Esophagus muscularis mucosa (tissue), 4 donors: ENCODE results near the gene PBOV1. TPM values are rescaled to one million over a fixed set of nuclear protein-coding genes. Genes with fewer than 3 reads are reported as not detected.
"Not testable (repeated sequence)": the region's sequence is repeated elsewhere in the genome, so short reads cannot be mapped to it uniquely, and the experiment has no call there.

Experiments
- DNase-seq: peaks from one replicate; pipeline ENCODE4 v3.0.0-alpha.2; 2017; ENCODE audit errors: extremely low spot score
- H3K27ac ChIP-seq, 4 donors: fragments of 200-600 bp; sonication (generic); replicated peaks in 1 of 4; 1 replicate in 3 of 4; 2 replicates in 1 of 4; pipeline ENCODE4 v1.5.1; 2016 to 2019; ENCODE audit warnings: mild to moderate bottlenecking in 1 of 4
- H3K27me3 ChIP-seq, 4 donors: fragments of 200-600 bp; sonication (generic); one replicate each; pipeline versions ENCODE4 v1.5.1 to v1.6.0; 2016 to 2019
- H3K36me3 ChIP-seq, 4 donors: fragments of 200-600 bp; sonication (generic); one replicate each; pipeline ENCODE4 v1.5.1; 2016 to 2019
- H3K4me1 ChIP-seq, 4 donors: fragments of 200-600 bp; sonication (generic); one replicate each; pipeline ENCODE4 v1.5.1; 2016 to 2019
- H3K4me3 ChIP-seq, 4 donors: fragments of 200-600 bp; sonication (generic); 1 replicate in 2 of 4; 2 replicates in 2 of 4; pipeline ENCODE4 v1.5.1; 2016 to 2019; ENCODE audit warnings: mild to moderate bottlenecking in 4 of 4, moderate library complexity in 1 of 4
- H3K9me3 ChIP-seq, 4 donors: fragments of 200-600 bp; sonication (generic); 1 replicate in 3 of 4; 2 replicates in 1 of 4; pipeline ENCODE4 v1.5.1; 2016 to 2019
- EP300 ChIP-seq: sonication (generic); formaldehyde crosslinking; IDR thresholded peaks from one replicate; pipeline ENCODE4 v1.6.1; 2017; ENCODE audit warnings: antibody characterized with exemption
- POLR2A ChIP-seq: fragments of 450-650 bp; IDR thresholded peaks from one replicate; pipeline ENCODE4 v1.6.1; 2017; ENCODE audit warnings: antibody characterized with exemption, moderate library complexity, mild to moderate bottlenecking, low read depth
- POLR2AphosphoS5 ChIP-seq, 2 donors: sonication (generic); formaldehyde crosslinking; IDR thresholded peaks; one replicate each; pipeline ENCODE4 v1.6.1; 2017; ENCODE audit warnings: antibody characterized with exemption in 2 of 2
- WGBS: methylation state at CpG from one replicate; pipeline ENCODE4 v1.1.5; 2018; 5-methylcytosine and 5-hydroxymethylcytosine counted together
- intact Hi-C: fragments of 100-400 bp; cut with DNase I; formaldehyde crosslinking; loops from one replicate; pipeline ENCODE4 v1.15.1; 2023
- total RNA-seq, 4 donors: library from RNA; depleted of rRNA; stranded (reverse); fragments of >200 nt; gene quantifications; one replicate each; pipeline versions ENCODE4 v1.1.0 to v1.2.1, GENCODE V29; 2016
- TF ChIP-seq, protein P1 (sequence below), 3 experiments: fragments of 200-600 bp in 2 of 3; fragments of 450-650 bp in 1 of 3; sonication (generic) in 2 of 3; IDR thresholded peaks; one replicate each; pipeline ENCODE4 v1.5.1; 2017 to 2019; ENCODE audit warnings: antibody characterized with exemption in 3 of 3, mild to moderate bottlenecking in 2 of 3, moderate library complexity in 1 of 3

PBOV1 gene
- total RNA-seq, 4 donors from 2014 or later: not detected

DNA sequence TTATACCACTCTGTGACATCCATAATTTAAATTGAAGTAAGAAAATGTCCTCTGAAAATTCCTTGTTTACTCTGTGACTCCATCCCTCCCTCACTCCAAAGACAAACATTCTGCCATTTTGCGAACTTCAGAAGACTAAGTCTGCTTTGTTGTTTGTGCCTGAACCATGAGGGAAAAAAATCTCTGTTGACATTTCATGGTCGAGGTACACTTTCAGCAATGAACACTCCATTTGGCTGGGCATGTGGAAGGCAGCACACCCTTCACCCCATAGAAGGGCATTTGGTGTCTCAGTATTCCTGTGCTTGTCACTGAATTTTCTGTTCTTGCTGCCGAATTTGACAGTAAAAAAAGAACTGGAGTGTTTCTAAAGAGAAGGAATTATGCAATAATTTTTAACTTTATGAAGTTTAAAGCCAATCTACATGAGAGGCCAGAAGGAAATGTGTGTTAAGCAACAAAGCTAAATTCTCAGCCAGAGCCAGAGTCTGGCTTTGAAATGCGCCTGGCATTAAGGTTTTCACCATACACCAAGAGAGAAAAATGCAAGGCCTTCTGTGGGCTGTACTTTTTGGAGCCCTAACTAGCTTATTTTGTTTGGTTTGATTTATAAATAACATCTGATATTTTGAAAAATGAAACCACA, 4.7 kb upstream of the PBOV1 start:
- Histone ChIP-seq H3K4me1 (no peaks in the 10 kb centered on the region), H3K27me3 (no peaks in the 10 kb centered on the region), H3K9me3 (no peaks in the 10 kb centered on the region), H3K36me3 (no peaks in the 10 kb centered on the region), H3K4me3 (no peak overlapping the region), H3K27ac (no peak overlapping the region)
- intact Hi-C loops: no loop called here
- 74% methylated on average over 4 of the region's 4 CpGs for WGBS
- no peak for TF ChIP-seq EP300
- TF ChIP-seq, protein P1, sequence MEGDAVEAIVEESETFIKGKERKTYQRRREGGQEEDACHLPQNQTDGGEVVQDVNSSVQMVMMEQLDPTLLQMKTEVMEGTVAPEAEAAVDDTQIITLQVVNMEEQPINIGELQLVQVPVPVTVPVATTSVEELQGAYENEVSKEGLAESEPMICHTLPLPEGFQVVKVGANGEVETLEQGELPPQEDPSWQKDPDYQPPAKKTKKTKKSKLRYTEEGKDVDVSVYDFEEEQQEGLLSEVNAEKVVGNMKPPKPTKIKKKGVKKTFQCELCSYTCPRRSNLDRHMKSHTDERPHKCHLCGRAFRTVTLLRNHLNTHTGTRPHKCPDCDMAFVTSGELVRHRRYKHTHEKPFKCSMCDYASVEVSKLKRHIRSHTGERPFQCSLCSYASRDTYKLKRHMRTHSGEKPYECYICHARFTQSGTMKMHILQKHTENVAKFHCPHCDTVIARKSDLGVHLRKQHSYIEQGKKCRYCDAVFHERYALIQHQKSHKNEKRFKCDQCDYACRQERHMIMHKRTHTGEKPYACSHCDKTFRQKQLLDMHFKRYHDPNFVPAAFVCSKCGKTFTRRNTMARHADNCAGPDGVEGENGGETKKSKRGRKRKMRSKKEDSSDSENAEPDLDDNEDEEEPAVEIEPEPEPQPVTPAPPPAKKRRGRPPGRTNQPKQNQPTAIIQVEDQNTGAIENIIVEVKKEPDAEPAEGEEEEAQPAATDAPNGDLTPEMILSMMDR (IDR thresholded peaks at IDR 0.05): no peak
- TF ChIP-seq POLR2AphosphoS5 (IDR thresholded peaks at IDR 0.05): no peak
- TF ChIP-seq POLR2A: no peak
- DNase-seq: no peak

GRCh38 chr6:138219901-138220300, 1.6 kb upstream of the PBOV1 start:
- Histone ChIP-seq H3K27ac (no peak overlapping the region), H3K4me1 (no peaks in the 10 kb centered on the region), H3K27me3 (no peaks in the 10 kb centered on the region), H3K36me3 (no peaks in the 10 kb centered on the region), H3K4me3 (no peak overlapping the region), H3K9me3 (no peaks in the 10 kb centered on the region)
- TF ChIP-seq POLR2AphosphoS5 (IDR thresholded peaks at IDR 0.05): no peak
- no peak for TF ChIP-seq EP300
- TF ChIP-seq, protein P1 (IDR thresholded peaks at IDR 0.05): no peak
- TF ChIP-seq POLR2A: no peak
- 94% methylated on average over 4 of the region's 4 CpGs for WGBS
- no peak for DNase-seq
- intact Hi-C loops: no loop called here

GRCh38 chr6:138219398-138219797, 1.1 kb upstream of the PBOV1 start:
- no peak overlapping the region for H3K4me3 ChIP-seq
- TF ChIP-seq POLR2AphosphoS5 (IDR thresholded peaks at IDR 0.05) (no peak), EP300 (no peak), POLR2A (no peak)
- TF ChIP-seq, protein P1 (IDR thresholded peaks at IDR 0.05): no peak
- DNase-seq: no peak
- intact Hi-C loops: no loop called here
- no peaks in the 10 kb centered on the region for H3K36me3 ChIP-seq
- no peaks in the 10 kb centered on the region for H3K27me3 ChIP-seq
- no peaks in the 10 kb centered on the region for H3K4me1 ChIP-seq
- 89% methylated on average over 3 of the region's 3 CpGs for WGBS
- no peak overlapping the region for H3K27ac ChIP-seq
- no peaks in the 10 kb centered on the region for H3K9me3 ChIP-seq

GRCh38 chr6:138215093-138215782, 3.1 kb downstream of the PBOV1 start:
- DNase-seq: no peak
- whole genome bisulfite sequencing: 80% methylated on average over 7 of the region's 7 CpGs
- Histone ChIP-seq H3K27me3 (no peaks in the 10 kb centered on the region), H3K36me3 (no peaks in the 10 kb centered on the region), H3K27ac (no peak overlapping the region), H3K4me1 (no peaks in the 10 kb centered on the region), H3K9me3 (no peaks in the 10 kb centered on the region), H3K4me3 (no peak overlapping the region)
- TF ChIP-seq POLR2A (no peak), POLR2AphosphoS5 (IDR thresholded peaks at IDR 0.05) (no peak), EP300 (no peak)
- TF ChIP-seq, protein P1 (IDR thresholded peaks at IDR 0.05): no peak
- intact Hi-C loops: no loop called here

DNA sequence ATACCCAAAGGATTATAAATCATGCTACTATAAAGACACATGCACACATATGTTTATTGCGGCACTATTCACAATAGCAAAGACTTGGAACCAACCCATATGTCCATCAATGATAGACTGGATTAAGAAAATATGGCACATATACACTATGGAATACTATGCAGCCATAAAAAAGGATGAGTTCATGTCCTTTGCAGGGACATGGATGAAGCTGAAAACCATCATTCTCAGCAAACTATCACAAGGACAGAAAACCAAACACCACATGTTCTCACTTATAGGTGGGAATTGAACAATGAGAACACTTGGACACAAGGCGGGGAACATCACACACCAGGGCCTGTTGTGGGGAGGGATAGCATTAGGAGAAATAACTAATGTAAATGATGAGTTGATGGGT, 5.8 kb downstream of the PBOV1 start:
- H3K36me3 ChIP-seq, H3K27me3 ChIP-seq, H3K27ac ChIP-seq, H3K4me3 ChIP-seq, intact Hi-C loops, H3K4me1 ChIP-seq, DNase-seq, H3K9me3 ChIP-seq: not testable (repeated sequence)
- WGBS: 93% methylated on average over 2 of the region's 2 CpGs
